Measurements from ENCODE around the gene GALNT8. TPM values are rescaled to one million over a fixed set of nuclear protein-coding genes. Genes with fewer than 3 reads are reported as not detected.

Gene GALNT8
- total and polyA plus RNA-seq, 2 of the 8 experiments (the other 6 are each of a cell fraction or from before 2014, with no cell fraction given), result 4.7 to 8.3 TPM

DNA sequence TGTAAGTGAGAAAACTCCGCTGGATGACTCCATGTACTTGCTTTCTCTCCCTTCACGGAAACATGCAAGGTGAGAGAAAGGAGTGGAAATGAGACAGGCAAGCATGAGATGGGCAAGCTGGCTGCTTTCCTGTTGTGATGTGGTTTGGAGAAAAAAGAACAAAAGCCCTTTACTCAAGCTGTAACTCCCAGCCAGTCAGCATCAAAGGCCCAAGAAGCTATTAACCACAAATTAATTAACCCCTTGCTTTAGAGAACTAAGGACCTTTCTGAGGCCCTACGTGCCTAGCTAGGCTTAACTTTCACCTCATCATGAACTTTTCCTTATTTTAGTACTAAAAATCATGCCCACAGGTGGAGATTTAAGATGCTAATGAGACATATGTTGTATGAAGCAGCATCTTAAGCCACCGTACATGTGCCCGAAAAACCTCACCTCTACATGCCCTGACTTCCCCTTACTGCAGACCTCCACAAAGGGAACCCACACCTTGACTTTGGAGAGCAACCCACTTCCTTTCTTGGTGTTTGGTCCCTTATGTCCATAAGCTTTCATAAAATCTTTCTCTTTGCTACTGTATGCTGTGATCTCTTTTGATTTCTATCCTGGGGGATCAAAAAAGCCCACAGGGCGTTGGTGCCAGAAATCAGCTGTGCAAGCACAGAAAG lies 87.0 kb downstream of the GALNT8 start (continued):
- TF ChIP-seq ZNF274 (IDR thresholded peaks at IDR 0.05; ENCODE audit: borderline replicate concordance, extremely low read depth, low read length), result no peak

All from H1 (cell line).